CD4-positive, alpha-beta T cell treated with Interleukin-4 for 4 hours (primary cell): ENCODE results near the gene SND1.
"Not testable (repeated sequence)": the region's sequence is repeated elsewhere in the genome, so short reads cannot be mapped to it uniquely, and the experiment has no call there.

ENCODE experiments used
- DNase-seq: peaks from one replicate; pipeline ENCODE4 v3.0.0-alpha.2; 2020

Gene SND1

DNA sequence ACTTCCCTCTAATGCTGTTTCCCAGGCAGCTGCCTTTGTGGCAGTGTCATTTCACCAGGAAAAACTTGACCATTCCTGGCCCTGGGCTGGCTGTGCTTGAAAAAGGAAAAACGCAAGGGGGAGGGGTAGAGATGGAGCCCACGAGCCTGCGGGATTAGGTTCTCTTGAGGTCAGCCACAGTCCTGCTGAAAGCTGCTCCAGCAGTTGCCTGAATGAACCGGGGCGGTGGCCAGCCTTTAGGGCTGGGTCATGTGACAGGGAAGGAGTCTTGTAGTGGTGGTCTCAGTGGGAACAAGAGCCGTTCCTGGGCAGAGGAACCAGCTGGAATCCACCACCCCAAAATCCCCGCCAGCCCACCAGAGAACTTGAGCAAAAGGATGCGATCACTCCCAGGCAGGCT is 430.4 kb downstream of the SND1 start:
- DNase-seq, result no peak

DNA sequence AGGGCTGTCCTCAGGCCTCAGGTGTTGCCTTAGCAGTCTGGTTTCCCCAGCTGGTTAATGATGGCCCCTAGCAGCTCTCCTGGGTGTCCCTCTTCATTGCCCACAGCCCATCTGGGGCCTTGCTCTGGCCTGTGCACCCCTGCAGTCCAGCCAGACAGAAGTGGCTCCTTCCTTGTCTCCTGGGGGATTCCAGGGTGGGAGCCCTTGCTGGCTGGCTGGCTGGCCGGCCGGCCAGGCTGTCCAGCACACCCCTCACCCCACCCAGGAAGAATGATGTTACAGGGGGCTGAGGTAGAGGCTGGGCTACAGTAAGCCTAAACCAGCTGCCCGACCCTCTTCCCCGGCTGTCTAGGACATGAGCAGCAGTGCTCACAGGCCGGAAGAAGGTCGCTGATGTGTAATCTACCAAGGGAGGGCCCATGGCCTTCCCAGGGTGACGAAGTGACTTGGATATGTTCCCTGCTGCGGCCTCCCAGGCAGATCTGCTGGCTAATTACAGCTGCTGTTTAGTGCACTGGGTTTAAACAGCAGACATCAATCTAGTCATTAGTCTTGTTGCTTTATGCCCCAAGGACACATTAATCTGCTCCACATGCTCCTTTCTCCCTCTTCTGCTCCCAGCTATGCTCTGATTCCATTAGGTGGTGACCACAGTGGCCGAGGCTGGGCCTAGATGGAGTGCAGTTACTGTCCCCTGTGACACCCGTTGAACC is 433.1 kb downstream of the SND1 start:
- DNase-seq, result no peak

DNA sequence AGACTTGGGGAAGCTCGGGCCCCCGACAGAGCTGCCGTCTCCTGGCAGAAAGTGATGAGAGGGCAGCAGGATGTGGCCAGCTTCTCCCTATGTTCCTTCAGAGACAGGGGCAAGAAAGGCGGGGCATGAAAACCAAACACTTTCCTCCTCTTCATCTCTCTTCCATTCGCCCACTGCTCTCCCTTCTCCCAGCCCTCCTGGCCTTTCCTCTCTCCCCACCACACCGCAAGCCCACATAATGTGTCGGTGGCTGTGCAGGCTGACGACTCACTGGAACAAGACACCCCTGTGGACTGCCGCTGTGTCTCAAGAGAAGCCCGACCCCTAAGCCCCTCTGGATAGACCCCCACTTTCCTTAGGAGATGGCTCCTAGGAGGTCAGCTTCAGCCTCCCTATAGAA is 438.5 kb downstream of the SND1 start:
- no peak for DNase-seq

DNA sequence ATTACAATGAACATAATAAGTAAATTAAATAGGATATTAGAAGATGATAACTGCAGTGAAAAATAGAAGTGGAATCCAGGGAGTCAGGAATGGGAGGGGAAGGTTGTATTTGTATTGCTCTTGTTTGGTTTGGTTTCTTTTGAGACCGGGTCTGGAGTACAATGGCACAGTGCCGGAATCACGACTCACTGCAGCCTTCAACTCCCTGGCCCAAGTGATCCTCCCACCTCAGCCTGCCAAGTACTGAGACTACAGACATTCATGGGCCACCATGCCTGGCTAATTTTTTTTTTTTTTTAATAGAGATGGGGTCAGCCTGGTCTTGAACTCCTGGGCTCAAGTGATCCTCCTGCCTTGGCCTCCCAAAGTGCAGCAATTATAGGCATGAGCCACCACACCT is 439.1 kb downstream of the SND1 start:
- DNase-seq, result no peak

DNA sequence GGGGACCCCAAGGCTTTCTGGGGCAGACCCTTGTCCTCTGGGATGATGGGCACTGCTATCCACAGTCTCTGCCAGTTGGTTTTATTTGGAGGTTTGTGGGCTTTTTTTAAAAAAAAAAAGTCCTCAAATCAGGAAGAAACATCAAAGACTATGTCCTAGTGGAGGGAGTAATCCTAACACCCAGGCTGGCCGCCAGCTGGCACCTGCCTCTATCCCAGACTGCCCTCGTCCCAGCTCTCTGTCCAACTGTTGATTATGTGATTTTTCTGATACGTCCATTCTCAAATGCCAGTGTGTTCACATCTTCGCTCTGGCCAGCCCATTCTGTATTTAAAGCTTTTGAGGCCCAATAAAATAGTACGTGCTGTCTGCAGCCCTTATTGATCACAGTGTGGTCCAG is 440.2 kb downstream of the SND1 start:
- DNase-seq, result no peak

DNA sequence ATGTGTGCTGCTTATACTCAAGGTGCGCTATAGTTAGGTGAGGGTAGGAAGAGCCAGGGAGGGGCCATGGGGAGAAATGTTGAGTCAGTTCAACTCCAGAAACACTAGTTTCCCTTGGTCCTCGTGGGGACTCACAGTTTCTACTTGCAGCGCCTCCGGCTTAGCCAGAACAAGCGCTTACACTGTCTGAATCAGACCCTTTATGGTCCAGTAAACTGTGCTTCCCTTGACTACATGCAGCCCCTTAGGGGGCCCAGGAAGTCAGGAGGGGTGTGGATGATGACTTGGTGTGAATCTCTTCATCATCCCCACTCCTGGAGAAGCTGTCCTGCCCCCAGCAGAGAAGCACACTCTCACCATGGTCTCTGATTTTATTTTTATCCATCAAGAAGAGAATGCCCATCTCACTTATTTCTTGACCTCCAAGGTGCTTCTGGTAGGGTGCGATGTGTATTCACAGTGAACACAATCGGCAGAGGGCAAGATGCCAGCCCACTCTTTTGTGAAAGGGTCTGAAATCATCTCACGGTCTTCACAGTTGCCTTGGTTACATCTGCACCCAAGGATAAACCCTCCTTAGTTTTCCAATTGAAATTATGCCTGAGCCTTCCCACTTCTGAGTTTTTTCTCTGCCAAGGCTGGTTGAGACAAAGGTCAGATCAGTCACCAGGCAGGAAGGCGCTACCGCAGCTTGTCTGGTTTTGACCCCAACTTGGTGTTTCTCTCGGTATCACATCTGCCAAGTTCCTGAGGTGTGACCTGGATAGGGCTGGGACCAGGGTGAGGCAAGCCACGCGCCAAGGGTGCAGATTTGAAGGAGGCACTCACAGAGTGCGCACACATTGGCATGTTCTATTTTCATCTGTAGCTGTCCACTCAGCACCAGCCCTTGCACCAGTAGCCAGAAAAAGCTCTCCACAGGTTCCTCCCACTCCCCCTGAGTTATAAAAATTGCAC is 441.9 kb downstream of the SND1 start:
- no peak for DNase-seq

DNA sequence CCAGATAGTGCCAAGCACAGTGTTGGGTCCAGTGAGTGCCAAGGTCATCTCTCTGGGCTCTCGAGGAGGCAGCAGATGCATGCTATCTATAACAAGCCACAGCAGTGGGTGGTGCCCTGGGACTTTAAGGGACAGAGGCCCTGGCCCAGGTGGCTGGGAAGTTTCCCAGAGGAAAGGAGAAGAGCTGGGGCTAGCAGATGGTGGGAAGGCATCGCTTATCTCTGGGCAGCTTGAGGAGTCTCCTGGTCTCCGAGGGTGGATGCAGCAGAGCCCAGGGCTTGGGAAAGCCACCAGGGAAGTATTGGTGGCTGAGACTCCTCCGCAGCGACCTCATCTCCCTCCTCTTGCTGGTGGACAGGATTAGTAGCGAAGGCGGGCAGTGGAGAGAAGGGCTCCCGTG is 442.7 kb downstream of the SND1 start:
- DNase-seq, result no peak

DNA sequence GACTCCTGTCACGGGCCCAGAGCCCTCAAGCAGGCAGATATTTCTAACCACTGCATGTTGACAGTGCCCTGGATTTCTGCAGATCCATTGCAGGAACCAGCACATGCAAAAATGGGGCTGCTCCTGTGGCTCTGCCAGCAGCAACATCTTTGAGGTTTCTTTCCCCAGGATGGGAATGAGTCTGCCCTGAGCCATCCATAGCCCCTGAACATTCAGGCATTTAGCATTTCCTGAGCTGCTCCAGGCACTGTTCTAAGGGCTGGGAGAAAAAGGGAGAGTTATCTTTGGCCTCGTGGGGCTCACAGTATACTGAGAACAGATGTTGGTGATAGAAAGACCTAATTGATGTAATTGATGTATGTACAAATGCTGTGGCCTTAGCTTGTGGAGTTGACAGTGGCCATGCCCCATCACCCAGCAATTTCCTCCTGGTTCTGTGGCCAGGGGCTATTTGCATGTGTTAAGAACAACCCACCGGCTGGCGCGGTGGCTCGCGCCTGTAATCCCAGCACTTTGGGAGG is 445.3 kb downstream of the SND1 start:
- DNase-seq, result no peak

DNA sequence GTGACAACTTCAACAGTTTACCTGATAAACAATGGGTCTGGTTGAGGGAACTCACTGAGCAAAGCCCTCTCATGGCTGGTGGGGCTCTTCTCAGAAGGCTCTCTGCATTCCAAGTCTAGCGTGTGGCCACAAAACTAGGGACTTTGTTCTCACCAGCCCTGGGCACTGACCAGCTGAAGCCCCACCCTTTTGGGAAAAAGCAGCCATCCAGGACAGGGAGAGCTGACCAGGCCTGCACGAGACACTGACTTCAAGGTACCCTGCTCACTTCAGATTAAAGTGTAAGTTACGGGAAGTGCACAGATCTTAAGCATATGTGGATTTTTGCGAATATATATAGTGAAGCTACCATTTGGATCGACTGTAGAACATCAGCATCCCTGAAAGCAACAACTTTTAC is 446.6 kb downstream of the SND1 start:
- DNase-seq, result no peak

DNA sequence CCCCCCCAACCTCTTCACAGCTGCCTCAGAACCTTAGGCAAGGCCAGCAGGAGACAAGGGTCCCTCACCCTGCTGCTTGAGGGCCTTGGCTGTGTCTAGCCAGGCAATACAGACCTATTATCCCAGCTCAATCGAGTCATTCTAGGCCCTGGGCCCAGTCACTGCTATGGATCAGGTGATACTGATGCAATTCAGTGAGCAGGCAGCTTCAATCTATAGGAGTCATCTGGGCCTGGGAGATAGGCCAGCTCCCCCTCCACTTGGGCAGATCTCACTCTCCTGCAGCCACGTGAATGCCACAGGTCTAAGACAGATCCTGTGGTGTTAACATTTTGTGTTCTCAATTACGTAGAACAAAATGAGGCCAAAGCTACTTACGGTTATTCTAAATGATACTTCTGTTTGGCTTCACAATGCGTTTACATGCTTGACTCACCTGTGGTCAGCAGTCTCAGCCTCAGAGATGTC is 447.2 kb downstream of the SND1 start:
- no peak for DNase-seq

DNA sequence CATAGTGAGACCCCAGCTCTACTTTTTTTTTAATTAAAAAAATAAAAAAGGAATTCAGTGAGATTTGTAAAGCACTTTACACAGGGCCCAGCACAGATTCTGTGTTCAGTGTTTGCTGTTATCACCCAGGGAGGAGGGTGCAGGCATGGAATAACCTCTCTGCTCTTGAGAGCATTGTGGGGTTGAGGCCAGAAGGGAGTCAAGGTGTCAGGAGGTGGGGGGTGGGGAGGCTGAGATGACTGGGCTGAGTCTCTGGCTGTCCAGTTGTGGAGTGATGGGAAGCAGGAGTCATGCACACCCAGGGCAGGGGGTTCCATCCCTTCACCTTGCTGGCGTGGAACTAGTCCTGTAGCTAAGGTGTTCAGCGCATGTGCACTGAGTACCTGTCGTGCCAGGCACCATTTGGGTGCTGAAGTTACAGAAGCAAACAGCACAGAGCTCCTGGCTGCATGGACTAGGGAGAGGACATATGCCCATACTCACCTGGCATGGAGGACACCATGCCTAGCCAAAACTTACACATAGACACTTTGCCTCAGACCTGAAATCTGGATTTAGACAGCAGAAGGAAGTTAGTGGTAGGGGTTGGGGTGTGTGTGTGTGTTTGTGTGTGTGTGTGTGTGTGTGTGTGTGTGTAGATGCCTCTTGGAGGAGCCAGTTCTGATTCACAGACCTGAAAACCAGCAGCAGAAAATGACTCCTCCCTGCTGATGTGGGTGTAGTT is 448.4 kb downstream of the SND1 start:
- no peak for DNase-seq

DNA sequence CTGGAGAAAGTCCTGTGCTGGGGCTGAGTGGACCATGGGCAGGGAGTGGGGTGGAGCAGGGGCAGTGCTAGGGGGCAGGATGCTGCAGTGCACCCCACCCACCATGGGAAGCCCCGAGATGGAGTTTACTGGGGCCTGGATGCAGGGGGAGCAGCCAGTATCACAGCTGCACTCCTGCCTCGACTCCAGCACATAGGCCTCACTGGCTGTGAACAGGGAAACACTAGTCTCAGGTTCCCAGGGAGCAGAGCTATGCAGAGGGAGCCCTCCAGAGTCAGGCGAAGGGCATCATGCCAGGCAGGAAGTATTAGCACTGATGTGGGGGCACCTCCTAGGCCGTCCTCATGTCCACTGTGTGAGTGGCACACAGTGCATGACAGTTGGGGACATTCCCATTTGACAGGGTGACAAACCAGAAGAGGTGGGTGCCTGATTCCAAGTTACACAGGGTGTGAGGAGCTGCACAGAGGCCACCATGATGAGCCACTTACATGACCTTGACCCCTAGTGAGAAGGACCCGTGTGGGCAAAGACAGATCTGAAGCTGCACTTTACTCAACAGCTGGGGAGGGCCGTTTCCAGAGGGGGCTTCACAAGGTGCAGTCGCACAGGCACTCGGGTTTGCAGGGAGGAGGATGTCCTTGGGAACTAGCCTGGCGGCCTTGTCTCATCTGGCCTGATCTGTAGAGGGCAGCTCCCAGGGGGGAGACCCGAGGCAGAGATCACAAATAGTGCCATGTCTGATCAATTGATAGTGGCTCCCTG is 449.1 kb downstream of the SND1 start:
- DNase-seq, result no peak

DNA sequence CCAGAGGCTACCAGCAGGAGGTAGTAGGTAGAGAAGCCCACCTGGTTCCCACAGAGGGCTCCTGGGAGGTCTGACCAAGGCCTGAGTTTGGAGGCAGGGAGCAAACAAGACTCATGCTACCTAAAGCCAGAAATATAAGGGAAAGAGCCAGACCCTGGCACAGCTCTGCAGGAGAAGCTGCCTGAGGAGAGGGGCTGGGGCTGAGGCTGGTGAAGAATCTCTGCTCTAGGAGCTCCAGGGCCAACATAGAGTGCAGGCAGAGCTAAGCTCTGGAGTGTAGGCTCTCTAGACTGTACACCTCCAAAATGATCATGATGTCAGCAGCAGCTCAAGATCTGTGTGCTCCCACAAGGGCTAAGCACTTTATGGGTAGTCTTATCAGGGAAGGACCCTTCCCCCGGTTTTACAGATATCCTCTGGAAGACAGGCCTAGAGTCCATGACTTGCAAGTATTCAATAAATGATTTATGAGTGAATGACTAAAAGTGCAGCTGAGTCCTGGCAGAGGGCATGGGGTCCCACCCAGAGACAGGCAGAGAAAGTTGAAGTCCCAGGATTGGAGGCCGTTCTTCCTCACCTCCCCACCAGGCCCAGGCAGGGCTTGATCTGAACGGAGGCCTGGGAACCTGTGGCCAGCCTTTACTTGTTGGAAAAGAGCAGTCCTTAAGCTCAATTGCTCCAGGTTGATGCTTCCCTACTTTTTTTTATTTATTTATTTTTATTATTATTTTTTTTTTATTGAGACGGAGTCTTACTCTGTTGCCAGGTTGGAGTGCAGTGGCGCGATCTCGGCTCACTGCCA is 450.7 kb downstream of the SND1 start:
- no peak for DNase-seq

DNA sequence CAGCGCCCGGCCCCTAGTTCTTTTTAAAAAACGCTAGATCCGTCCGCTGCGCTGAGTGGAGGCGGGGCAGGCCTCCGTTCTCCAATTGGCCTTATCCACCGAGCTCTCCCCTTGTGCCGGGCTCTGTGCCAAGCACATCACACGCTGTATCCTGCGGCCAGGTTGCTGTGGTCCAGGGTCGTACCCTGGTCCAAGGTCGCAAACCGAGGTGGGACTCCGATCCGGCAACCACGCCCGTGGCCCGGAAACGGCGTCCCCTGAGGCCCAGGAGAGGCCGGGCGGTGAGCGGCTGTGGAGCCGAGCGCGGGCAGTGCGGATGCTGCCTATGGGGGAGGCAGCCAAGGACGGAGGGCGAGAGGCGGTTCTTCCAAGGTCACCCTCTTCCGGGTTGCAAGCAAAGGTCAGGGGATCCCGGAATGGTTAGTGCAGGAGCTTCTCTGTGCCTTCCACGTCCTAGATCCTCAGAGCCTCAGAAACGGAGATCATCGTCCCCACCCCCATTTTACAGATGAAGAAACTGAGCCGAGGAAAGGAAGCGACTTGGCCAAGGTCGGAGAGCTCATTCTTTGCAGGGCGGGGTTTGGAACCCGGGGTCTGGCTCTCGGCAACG is 451.6 kb downstream of the SND1 start:
- no peak for DNase-seq

DNA sequence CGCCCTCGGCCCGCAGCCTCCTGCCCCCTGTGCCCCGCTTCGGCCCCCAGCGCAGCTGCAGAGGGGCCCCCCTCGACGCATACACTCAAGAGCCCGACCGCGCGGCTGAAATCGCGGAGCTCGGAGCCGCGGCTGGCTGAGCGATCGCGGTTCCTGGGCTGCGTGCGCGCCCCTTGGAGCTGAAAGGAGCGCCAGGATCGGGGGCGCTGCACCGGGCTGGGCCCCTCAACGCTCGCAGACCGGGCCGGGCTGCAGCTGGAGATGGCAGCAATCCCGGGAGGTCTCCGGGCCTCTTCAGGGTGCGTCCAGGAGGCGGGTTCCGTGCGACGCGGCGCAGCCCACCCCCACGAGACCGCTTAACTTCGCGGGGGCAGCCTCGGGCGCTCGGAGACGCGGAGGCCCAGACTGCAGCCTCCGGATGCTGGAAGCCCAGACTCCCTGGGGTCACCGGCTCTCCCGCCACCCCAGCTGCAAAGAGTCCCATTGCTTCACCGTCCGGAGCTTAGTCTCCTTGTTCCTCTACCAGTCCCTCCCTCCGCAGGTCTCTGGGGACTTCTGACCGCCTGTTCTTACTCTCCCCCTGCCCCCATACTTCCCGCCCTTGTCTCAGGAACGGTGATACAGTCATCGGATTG is 452.2 kb downstream of the SND1 start:
- no peak for DNase-seq

DNA sequence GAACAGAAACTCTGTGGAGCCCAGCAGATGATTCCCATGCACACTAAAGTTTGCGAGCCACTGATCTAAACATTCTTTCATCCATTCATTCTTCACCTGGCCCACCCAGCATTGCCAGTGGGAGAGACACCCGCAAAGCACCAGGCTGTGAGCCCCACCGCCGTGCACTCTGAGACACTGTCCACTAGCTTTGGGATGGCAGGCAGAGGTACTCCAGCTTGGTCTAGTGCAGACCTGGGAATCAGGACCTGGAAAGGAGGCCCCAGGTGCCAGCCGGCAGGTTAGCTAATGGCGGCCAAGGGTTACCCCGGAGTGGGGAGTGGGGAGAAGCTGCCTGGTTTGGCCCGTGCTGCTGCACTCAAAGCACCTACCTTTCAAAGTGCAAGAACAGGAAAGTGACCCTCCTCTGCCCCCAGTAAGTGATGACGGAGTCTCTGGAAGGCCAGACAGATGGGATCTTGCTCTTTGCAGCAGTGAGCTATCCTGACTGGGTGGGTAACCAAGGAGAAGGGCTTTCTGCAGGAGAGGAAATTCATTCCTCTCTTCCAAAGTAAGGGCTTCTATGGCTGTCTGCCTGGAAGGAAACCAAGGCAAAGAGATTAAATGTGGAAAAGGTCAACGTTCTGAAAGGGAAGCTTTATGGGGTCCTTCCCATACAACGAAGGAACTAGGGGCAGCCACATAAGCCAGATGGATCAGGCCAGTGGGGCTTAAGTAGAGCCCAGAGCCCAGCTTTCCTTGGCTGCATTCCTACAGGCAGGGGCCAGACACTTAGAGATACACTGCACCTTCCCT is 453.4 kb downstream of the SND1 start:
- DNase-seq, result no peak

DNA sequence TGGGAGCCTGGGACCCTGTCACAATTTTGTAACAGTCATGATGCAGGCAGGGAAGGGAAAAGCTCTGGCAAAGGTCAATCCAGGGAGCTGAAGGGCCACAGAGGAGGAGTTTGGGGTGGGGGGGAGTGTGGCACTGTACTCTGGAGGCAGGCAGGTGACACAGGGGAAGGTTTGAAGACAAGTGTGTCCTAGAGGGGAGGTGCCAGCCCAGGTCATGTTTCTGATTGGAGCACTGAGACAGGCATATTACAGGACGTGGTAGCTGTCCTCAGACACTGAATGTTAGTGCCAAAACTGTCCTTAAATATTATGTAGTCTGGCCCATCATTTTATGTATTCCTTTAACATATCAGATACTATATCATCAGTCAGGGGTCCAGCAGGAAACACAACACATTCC is 454.8 kb downstream of the SND1 start:
- no peak for DNase-seq

DNA sequence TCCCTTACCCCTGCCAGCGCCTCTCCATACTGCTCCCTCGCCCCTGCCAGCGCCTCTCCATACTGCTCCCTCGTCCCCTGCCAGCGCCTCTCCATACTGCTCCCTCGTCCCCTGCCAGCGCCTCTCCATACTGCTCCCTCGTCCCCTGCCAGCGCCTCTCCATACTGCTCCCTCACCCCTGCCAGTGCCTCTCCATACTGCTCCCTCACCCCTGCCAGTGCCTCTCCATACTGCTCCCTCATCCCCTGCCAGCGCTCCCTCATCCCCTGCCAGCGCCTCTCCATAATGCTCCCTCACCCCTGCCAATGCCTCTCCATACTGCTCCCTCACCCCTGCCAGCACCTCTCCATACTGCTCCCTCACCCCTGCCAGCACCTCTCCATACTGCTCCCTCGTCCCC is 455.5 kb downstream of the SND1 start:
- DNase-seq, result not testable (repeated sequence)

DNA sequence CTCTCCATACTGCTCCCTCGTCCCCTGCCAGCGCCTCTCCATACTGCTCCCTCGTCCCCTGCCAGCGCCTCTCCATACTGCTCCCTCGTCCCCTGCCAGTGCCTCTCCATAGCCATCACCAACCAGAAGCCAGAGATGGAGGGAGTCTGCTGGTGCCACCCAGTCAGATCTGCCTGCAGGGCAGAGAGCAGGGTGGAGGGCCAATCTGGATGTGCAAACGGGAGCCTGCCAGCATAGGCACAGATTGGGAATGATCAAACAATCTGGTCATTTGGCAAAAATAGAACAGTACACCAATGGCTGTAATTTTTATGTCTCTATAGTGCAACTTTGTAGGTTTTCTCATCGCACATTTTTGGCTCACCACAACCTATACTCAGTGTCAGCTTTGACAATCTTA is 456.1 kb downstream of the SND1 start:
- no peak for DNase-seq
